Epithelial cell of proximal tubule (primary cell): ENCODE results near the gene FAM83F. TPM values are rescaled to one million over a fixed set of nuclear protein-coding genes. Genes with fewer than 3 reads are reported as not detected.
A peak's percentile ranks its signal among the peaks of the same experiment; 100 is the strongest.

Experiments used
- DNase-seq: peaks from one replicate; pipeline ENCODE4 v3.0.0-alpha.2; 2011; ENCODE audit warnings: low read depth
- H3K4me3 ChIP-seq: 2 replicates; pipeline ENCODE4 v1.5.1; 2011; ENCODE audit warnings: low read depth, mild to moderate bottlenecking, low read length
- total RNA-seq: library from RNA; depleted of rRNA; stranded (reverse); fragments of >200 nt; gene quantifications from 2 replicates; pipeline ENCODE4 v1.2.3, GENCODE V29; 2015
- TF ChIP-seq, protein P1 (sequence below): conservative IDR thresholded peaks from 2 replicates; pipeline ENCODE4 v1.5.1; 2012; ENCODE audit warnings: low read depth, mild to moderate bottlenecking, low read length

Gene FAM83F
- total RNA-seq, 1 donor from 2014 or later = 3.5 TPM

DNA sequence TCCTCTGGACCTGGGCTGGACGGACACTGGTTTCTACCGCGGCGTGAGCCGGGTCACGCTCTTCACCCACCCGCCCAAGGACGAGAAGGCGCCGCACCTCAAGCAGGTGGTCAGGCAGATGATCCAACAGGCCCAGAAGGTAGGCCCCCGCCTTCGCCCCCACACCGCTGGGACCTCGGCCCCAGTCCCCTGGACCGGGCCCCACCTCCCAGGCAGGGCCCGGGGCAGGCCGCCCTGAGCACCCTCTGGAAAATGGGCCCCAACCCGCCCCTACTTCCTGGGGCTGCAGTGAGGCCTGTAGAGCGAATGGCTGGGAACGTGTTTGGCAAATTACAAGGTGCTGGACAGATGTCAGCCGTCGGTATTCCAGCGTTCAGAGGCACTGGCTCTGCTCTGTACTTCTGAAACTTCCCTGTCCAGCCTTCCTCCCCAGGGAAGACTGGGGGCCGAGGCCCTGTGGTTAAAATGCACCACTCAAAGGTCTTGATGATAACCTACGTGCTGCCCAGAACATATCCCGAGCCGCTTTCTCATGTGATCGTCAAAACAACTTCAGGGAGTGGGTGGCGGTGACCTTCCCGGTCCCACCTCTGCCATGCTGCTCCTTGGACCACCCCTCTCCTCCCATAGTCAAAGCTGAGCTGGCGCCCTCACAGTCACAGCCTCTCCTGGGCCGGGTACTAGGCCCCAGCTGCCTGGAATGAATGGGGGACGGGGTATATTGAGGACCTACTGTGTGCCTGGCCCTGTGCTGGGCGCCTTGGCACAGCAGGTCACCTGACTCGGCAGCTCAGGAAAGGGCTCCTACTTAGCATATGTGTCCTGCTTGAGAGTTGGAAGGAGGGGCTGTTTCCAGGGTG, 869 bp downstream of the FAM83F start:
- DNase-seq = no peak
- H3K4me3 ChIP-seq = peak overlapping the region; percentile 50
- TF ChIP-seq, protein P1, sequence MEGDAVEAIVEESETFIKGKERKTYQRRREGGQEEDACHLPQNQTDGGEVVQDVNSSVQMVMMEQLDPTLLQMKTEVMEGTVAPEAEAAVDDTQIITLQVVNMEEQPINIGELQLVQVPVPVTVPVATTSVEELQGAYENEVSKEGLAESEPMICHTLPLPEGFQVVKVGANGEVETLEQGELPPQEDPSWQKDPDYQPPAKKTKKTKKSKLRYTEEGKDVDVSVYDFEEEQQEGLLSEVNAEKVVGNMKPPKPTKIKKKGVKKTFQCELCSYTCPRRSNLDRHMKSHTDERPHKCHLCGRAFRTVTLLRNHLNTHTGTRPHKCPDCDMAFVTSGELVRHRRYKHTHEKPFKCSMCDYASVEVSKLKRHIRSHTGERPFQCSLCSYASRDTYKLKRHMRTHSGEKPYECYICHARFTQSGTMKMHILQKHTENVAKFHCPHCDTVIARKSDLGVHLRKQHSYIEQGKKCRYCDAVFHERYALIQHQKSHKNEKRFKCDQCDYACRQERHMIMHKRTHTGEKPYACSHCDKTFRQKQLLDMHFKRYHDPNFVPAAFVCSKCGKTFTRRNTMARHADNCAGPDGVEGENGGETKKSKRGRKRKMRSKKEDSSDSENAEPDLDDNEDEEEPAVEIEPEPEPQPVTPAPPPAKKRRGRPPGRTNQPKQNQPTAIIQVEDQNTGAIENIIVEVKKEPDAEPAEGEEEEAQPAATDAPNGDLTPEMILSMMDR = no peak

DNA sequence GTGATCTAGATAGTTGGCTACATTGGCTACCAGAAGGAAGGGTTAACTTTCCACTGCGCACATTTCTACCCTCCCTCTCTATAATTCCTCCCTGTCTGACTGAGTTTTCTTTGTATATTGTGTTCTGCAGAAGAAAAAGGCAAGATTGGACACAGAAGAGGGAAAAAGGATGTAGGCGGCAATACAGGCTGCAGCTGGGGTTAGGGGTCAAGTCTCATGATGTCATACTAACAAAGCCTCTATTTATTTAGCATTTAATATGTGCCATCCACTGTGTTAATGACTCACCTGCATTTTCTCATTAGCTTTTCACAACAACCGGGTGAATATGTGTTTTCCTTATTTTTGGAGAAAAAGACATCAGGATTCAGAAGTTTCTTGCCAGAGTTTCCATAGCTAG, 2.0 kb downstream of the FAM83F start:
- no peak overlapping the region for H3K4me3 ChIP-seq
- TF ChIP-seq, protein P1 = no peak

DNA sequence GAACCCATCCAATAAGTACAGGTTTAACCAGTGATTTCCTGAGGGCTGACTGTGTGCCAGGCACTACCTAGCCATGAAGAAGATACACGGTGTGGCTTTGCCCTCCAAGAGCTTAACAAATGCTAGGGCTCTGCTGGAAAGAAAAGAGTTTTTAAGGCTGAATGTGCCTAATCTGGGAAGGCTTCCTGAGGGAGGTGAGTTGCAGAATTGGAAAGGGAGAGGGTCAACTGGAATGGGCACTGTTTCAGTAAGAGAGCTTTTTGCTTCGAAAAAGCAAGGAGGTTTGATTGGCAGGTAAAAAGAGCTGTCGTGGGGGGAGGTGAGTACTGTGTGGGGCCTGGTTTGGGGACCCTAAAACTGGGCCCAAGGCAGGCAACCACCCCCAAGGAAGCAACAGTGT, 2.7 kb downstream of the FAM83F start:
- no peak for DNase-seq
- TF ChIP-seq, protein P1 = no peak
- no peak overlapping the region for H3K4me3 ChIP-seq

More for the DNA sequence above, 2.0 kb downstream of the FAM83F start:
- DNase-seq = no peak

DNA sequence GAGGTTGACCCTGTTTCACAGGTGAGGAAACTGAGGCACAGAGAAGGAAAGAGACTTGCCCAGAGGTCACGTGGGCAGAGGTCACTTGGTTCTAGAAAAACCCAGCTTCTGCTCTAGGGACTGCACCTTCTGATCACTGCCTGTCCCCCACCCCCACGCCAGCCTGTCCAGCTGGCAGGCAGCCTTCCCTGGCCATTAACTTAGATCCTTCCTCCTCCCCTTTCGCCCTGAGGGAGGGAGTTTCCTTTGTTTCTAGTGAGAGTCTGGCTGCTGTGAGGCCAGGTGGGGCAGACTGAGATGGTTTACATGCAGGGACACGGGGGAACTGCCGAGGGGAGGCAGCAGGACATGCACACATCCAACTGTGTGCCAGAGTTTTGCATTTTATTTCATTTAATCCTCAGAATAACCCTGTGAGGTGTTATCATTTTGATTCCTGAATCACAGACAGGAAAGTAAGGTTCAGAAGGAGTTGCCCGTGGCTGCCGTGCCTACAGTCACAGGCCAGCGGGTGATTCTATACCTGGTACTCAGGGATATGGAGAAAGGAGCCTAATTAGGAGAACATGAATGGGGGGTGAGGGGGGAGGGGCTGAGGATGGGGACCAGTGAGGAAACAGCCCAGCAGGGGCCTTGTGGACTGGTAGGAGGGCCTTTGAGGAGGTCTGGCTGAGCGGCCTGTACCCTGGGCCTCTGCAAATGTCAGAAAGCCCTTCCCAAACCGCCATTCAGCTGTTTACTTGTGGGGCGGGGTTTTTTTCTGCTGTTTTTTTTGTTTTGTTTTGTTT, 3.4 kb downstream of the FAM83F start:
- DNase-seq = no peak
- no peak overlapping the region for H3K4me3 ChIP-seq
- TF ChIP-seq, protein P1 = no peak

DNA sequence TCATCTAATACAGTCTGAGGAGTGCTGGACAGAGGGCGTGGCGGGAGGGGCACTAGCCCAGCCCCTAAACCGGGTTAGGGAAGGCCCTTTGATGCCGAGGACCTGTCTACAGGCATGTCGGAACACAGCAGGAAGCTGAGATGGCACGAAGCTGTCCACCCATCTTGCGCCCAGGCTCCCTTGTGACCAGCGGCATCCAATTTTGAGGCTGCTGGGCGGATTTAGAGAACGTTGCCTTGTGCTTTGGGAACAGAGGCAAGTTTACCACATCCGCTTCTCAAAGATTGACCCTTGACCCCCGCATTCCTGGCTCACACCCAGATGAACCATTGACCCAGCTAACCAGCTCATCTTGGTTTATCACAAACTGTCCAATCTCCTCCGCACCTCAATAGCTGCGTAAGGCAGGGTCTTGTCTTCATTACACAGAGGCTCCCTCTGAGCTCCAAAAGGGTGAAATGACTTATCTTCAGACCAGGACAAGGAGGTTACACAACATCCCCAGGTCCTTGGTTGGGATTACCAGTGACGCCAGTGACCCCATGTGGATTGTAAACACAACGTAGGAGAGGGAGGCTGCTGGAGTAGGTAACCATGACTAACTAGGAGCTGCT, 4.5 kb downstream of the FAM83F start:
- TF ChIP-seq, protein P1 = peak; percentile 32
- peak; percentile 79 for DNase-seq
- H3K4me3 ChIP-seq = no peak overlapping the region

DNA sequence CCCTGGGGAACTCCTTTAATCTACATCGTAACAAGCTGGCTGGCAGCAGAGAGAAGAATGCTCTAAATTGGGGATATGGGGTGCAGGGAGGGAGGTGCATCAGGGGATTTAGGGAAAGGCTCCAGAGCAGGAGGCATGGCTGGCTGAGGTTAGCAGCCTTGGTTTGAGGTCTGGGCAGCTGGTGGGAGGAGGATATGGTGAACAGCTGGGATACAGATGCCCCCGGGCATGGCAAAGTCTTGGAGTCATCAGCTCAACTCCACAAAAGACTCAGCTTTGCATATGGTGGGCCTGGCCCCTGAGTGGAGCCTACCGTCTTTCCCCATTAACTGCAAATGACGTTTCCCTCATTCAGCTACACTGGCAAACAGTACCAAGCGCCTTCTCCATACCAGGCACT, 5.4 kb downstream of the FAM83F start:
- no peak overlapping the region for H3K4me3 ChIP-seq
- TF ChIP-seq, protein P1 = no peak
- no peak for DNase-seq
